ENCODE measurements around the gene HM13. TPM values are rescaled to one million over a fixed set of nuclear protein-coding genes. Genes with fewer than 3 reads are reported as not detected.

HM13 gene
- total and polyA plus RNA-seq, 9 of the 15 experiments (the other 6 are each of a cell fraction or from before 2014, with no cell fraction given) = 7.7 to 136 (median 74.5) TPM

- TF ChIP-seq, protein P1, sequence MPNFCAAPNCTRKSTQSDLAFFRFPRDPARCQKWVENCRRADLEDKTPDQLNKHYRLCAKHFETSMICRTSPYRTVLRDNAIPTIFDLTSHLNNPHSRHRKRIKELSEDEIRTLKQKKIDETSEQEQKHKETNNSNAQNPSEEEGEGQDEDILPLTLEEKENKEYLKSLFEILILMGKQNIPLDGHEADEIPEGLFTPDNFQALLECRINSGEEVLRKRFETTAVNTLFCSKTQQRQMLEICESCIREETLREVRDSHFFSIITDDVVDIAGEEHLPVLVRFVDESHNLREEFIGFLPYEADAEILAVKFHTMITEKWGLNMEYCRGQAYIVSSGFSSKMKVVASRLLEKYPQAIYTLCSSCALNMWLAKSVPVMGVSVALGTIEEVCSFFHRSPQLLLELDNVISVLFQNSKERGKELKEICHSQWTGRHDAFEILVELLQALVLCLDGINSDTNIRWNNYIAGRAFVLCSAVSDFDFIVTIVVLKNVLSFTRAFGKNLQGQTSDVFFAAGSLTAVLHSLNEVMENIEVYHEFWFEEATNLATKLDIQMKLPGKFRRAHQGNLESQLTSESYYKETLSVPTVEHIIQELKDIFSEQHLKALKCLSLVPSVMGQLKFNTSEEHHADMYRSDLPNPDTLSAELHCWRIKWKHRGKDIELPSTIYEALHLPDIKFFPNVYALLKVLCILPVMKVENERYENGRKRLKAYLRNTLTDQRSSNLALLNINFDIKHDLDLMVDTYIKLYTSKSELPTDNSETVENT (CRISPR knock-in tag; IDR thresholded peaks at IDR 0.05) = peak; percentile 16; the same call in 1 of the 2 replicates
- TF ChIP-seq HDAC6 (IDR thresholded peaks at IDR 0.05; ENCODE audit: low read depth, low read length) (no peak), TARDBP (IDR thresholded peaks at IDR 0.05) (no peak), HNRNPK (IDR thresholded peaks at IDR 0.05; ENCODE audit: low read depth, low read length, poor library complexity, severe bottlenecking) (peak; percentile 25), SMC3 (conservative IDR thresholded peaks at IDR 0.05; ENCODE audit: insufficient read depth, low read depth, low read length) (peak; percentile 34; the same call in 1 of the 2 replicates), ZBTB49 (CRISPR knock-in tag; IDR thresholded peaks at IDR 0.05; ENCODE audit: borderline replicate concordance) (no peak), ZNF146 (CRISPR knock-in tag; IDR thresholded peaks at IDR 0.05; ENCODE audit: unreplicated experiment) (no peak), SUPT5H (IDR thresholded peaks at IDR 0.05) (peak; percentile 89), ZNF695 (CRISPR knock-in tag; IDR thresholded peaks at IDR 0.05) (no peak), KLF13 (tag; IDR thresholded peaks at IDR 0.05; ENCODE audit: borderline replicate concordance, low read depth) (peak; percentile 69; the same call in 1 of the 2 replicates), KLF1 (tag; IDR thresholded peaks at IDR 0.05) (peak; percentile 100), JUN (IDR thresholded peaks at IDR 0.05; ENCODE audit: borderline replicate concordance, low read depth, low read length) (peak; percentile 77; the same call in 1 of the 2 replicates), JUN (CRISPR knock-in tag; IDR thresholded peaks at IDR 0.05; ENCODE audit: borderline replicate concordance) (peak; percentile 87; the same call in 1 of the 2 replicates), ZNF311 (CRISPR knock-in tag; IDR thresholded peaks at IDR 0.05) (peak; percentile 68), PTTG1 (tag; IDR thresholded peaks at IDR 0.05; ENCODE audit: low read depth) (no peak)
- TF ChIP-seq, protein P2, sequence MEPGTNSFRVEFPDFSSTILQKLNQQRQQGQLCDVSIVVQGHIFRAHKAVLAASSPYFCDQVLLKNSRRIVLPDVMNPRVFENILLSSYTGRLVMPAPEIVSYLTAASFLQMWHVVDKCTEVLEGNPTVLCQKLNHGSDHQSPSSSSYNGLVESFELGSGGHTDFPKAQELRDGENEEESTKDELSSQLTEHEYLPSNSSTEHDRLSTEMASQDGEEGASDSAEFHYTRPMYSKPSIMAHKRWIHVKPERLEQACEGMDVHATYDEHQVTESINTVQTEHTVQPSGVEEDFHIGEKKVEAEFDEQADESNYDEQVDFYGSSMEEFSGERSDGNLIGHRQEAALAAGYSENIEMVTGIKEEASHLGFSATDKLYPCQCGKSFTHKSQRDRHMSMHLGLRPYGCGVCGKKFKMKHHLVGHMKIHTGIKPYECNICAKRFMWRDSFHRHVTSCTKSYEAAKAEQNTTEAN (CRISPR knock-in tag; IDR thresholded peaks at IDR 0.05) = peak; percentile 12; the same call in 1 of the 2 replicates
- TF ChIP-seq, protein P3, sequence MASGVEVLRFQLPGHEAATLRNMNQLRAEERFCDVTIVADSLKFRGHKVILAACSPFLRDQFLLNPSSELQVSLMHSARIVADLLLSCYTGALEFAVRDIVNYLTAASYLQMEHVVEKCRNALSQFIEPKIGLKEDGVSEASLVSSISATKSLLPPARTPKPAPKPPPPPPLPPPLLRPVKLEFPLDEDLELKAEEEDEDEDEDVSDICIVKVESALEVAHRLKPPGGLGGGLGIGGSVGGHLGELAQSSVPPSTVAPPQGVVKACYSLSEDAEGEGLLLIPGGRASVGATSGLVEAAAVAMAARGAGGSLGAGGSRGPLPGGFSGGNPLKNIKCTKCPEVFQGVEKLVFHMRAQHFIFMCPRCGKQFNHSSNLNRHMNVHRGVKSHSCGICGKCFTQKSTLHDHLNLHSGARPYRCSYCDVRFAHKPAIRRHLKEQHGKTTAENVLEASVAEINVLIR (CRISPR knock-in tag; IDR thresholded peaks at IDR 0.05) = peak; percentile 81
Observed at GRCh38 chr20:31514154-31515071, at the start of gene HM13 (continued).
